Breast epithelium (tissue), 4 donors: Measurements from ENCODE around the gene JPH2. TPM values are rescaled to one million over a fixed set of nuclear protein-coding genes. Genes with fewer than 3 reads are reported as not detected.

Experiments
- DNase-seq, 2 donors: peaks; one replicate each; pipeline ENCODE4 v3.0.0-alpha.2; 2019; ENCODE audit warnings: low spot score in 2 of 2
- H3K27ac ChIP-seq, 2 donors: fragments of 200-600 bp; sonication (generic) in 1 of 2; one replicate each; pipeline ENCODE4 v1.5.1; 2016 to 2019; ENCODE audit warnings: mild to moderate bottlenecking in 1 of 2
- H3K27me3 ChIP-seq, 2 donors: fragments of 200-600 bp; sonication (generic) in 1 of 2; one replicate each; pipeline versions ENCODE4 v1.5.1 to v1.6.0; 2017 to 2019; ENCODE audit warnings: control low read depth in 1 of 2, mild to moderate bottlenecking in 1 of 2
- H3K36me3 ChIP-seq: fragments of 200-600 bp; one replicate; pipeline ENCODE4 v1.5.1; 2019
- H3K4me1 ChIP-seq, 2 donors: fragments of 200-600 bp; sonication (generic); one replicate each; pipeline ENCODE4 v1.5.1; 2016 to 2019; ENCODE audit warnings: control low read depth in 1 of 2
- H3K4me3 ChIP-seq, 3 donors: fragments of 200-600 bp; sonication (generic); 1 replicate in 2 of 3; 2 replicates in 1 of 3; pipeline ENCODE4 v1.5.1; 2016 to 2019; ENCODE audit warnings: mild to moderate bottlenecking in 3 of 3, moderate library complexity in 2 of 3
- H3K9me3 ChIP-seq, 2 donors: fragments of 200-600 bp; sonication (generic) in 1 of 2; one replicate each; pipeline ENCODE4 v1.5.1; 2016 to 2019; ENCODE audit warnings: control low read depth in 1 of 2
- POLR2A ChIP-seq: fragments of 450-650 bp; IDR thresholded peaks from one replicate; pipeline ENCODE4 v1.6.1; 2016; ENCODE audit warnings: antibody characterized with exemption, mild to moderate bottlenecking, moderate library complexity
- POLR2AphosphoS5 ChIP-seq, 3 donors: sonication (generic); formaldehyde crosslinking; IDR thresholded peaks; one replicate each; pipeline ENCODE4 v1.6.1; 2017; ENCODE audit warnings: antibody characterized with exemption in 3 of 3
- intact Hi-C: fragments of 100-400 bp; cut with DNase I; formaldehyde crosslinking; loops from one replicate; pipeline ENCODE4 v1.15.1; 2023; ENCODE audit warnings: low total_unique reads
- total RNA-seq, 3 donors: library from RNA; depleted of rRNA; stranded (reverse); fragments of >200 nt; gene quantifications; one replicate each; pipeline ENCODE4 v1.1.0, GENCODE V29; 2016
- TF ChIP-seq, protein P1 (sequence below), 3 donors: fragments of 450-650 bp; IDR thresholded peaks; one replicate each; pipeline ENCODE4 v1.5.1; 2016 to 2017; ENCODE audit warnings: antibody characterized with exemption in 3 of 3, mild to moderate bottlenecking in 3 of 3, moderate library complexity in 3 of 3

JPH2 gene
- total RNA-seq, 3 donors from 2014 or later, result 9.3 to 16.4 (median 16.2) TPM

- TF ChIP-seq POLR2A, result no peak
- TF ChIP-seq POLR2AphosphoS5 (IDR thresholded peaks at IDR 0.05), result no peak
- TF ChIP-seq, protein P1, sequence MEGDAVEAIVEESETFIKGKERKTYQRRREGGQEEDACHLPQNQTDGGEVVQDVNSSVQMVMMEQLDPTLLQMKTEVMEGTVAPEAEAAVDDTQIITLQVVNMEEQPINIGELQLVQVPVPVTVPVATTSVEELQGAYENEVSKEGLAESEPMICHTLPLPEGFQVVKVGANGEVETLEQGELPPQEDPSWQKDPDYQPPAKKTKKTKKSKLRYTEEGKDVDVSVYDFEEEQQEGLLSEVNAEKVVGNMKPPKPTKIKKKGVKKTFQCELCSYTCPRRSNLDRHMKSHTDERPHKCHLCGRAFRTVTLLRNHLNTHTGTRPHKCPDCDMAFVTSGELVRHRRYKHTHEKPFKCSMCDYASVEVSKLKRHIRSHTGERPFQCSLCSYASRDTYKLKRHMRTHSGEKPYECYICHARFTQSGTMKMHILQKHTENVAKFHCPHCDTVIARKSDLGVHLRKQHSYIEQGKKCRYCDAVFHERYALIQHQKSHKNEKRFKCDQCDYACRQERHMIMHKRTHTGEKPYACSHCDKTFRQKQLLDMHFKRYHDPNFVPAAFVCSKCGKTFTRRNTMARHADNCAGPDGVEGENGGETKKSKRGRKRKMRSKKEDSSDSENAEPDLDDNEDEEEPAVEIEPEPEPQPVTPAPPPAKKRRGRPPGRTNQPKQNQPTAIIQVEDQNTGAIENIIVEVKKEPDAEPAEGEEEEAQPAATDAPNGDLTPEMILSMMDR (IDR thresholded peaks at IDR 0.05), result no peak
- intact Hi-C loops, result no loop called here
- Histone ChIP-seq H3K9me3 (no peaks in the 10 kb centered on the region), H3K27me3 (no peaks in the 10 kb centered on the region), H3K4me1 (no peaks in the 10 kb centered on the region), H3K27ac (no peak overlapping the region), H3K36me3 (no peaks in the 10 kb centered on the region), H3K4me3 (no peak overlapping the region)
- DNase-seq, result no peak
These were observed 35.8 kb upstream of the JPH2 start for GRCh38 chr20:44222633-44223368.

- Histone ChIP-seq H3K4me3 (no peak overlapping the region), H3K9me3 (no peaks in the 10 kb centered on the region), H3K27ac (no peak overlapping the region), H3K27me3 (no peaks in the 10 kb centered on the region), H3K36me3 (no peaks in the 10 kb centered on the region), H3K4me1 (no peaks in the 10 kb centered on the region)
- no peak for DNase-seq
- TF ChIP-seq POLR2AphosphoS5 (IDR thresholded peaks at IDR 0.05), result no peak
- TF ChIP-seq POLR2A, result no peak
- TF ChIP-seq, protein P1 (IDR thresholded peaks at IDR 0.05), result no peak
- intact Hi-C loops, result no loop called here
These were observed 35.0 kb upstream of the JPH2 start for GRCh38 chr20:44222027-44222426.

DNA sequence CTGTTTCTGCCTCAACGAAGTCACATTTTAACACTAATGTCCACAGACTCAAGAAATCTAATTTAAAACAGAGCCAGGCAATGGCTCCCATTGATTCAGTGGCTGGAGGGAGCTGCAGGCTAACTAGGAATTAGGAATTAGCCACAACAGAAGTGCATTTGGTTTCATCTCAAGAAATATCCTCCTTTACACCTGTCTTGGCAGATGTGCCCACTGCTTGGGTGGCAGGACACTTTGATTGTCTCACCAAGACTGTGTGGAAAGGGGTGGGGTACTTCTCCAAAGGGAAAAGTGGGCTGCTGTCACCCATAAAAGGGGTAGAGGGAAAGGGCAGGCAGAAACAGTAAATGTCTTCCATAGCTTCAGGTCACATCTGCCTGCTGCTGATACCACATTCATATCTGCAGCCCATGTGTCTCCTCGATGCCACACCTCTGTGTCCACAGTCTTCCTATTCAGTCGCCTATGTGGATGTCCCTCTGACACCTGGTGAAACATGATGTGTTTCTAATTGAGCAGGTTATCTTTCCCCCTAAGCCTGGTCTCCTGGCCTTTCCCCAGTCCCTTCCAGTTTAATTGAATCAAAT, 34.5 kb upstream of the JPH2 start:
- intact Hi-C loops, result no loop called here
- no peak for DNase-seq
- no peaks in the 10 kb centered on the region for H3K27me3 ChIP-seq
- H3K36me3 ChIP-seq, result no peaks in the 10 kb centered on the region
- TF ChIP-seq POLR2AphosphoS5 (IDR thresholded peaks at IDR 0.05) (no peak), POLR2A (no peak)
- TF ChIP-seq, protein P1 (IDR thresholded peaks at IDR 0.05), result no peak
- H3K4me1 ChIP-seq, result no peaks in the 10 kb centered on the region
- H3K4me3 ChIP-seq, result no peak overlapping the region
- no peak overlapping the region for H3K27ac ChIP-seq
- H3K9me3 ChIP-seq, result no peaks in the 10 kb centered on the region

DNA sequence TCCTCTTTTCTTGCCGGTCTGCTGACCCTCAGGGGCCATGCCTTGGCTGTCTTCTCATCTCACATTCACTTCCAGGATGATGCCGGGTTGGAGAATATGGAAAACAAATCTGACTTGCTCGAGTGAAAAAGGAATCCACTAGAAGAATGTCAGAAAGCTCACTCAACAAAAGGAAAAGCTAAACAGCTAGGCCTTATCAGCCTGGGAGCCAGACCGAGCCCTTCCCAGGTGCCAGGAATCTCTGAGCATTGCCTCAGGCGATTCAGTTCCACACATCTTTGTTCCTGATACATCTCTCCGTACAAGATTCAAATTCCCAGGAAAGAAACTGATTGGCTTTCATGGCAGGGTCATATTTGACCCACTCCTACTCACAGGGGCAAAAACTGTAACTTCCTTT, 32.8 kb upstream of the JPH2 start:
- intact Hi-C loops, result loop anchor here (5.0 kb wide), 1 partner anchor 93 kb away; the partner anchor contains the start of gene FITM2
- Histone ChIP-seq H3K4me3 (no peak overlapping the region), H3K27ac (no peak overlapping the region), H3K36me3 (no peaks in the 10 kb centered on the region), H3K4me1 (no peaks in the 10 kb centered on the region), H3K27me3 (no peaks in the 10 kb centered on the region), H3K9me3 (no peaks in the 10 kb centered on the region)
- no peak for TF ChIP-seq POLR2AphosphoS5 (IDR thresholded peaks at IDR 0.05)
- TF ChIP-seq POLR2A, result no peak
- TF ChIP-seq, protein P1 (IDR thresholded peaks at IDR 0.05), result no peak
- DNase-seq, result no peak

DNA sequence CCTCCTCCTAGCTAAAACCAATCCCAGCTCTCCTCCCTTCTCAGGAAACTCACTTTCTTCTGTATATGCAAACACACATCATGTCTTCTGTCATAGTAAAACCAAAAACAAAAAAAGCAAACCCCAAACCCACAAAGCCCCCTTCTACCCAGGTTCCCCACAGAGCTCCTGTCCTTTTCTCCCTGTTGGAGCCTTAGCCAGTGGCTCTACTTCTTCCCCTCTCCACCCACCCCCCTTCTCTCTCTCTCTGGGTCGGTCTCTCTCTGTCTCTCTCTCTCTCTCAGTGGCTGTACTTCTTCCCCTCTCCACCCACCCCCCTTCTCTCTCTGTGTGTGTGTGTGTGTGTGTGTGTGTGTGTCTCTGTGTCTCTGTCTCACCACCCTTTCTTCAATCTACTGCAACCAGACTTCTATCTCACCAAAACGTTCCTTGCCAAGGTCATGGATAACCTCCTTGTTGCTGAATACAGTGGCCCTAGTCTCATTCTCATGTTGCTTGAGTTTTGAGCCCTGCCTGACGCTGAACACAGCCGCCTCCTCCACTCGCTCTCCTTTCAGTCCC, 32.3 kb upstream of the JPH2 start:
- H3K9me3 ChIP-seq, result no peaks in the 10 kb centered on the region
- H3K27ac ChIP-seq, result no peak overlapping the region
- H3K27me3 ChIP-seq, result no peaks in the 10 kb centered on the region
- intact Hi-C loops, result loop anchor here (5.0 kb wide), 1 partner anchor 93 kb away; the partner anchor contains the start of gene FITM2
- TF ChIP-seq, protein P1 (IDR thresholded peaks at IDR 0.05), result no peak
- no peak for TF ChIP-seq POLR2AphosphoS5 (IDR thresholded peaks at IDR 0.05)
- no peak for TF ChIP-seq POLR2A
- DNase-seq, result no peak
- H3K36me3 ChIP-seq, result no peaks in the 10 kb centered on the region
- H3K4me3 ChIP-seq, result no peak overlapping the region
- no peaks in the 10 kb centered on the region for H3K4me1 ChIP-seq
